ENCODE results near the gene PAK1. TPM values are rescaled to one million over a fixed set of nuclear protein-coding genes. Genes with fewer than 3 reads are reported as not detected.

The PAK1 gene
- total and polyA plus RNA-seq, 10 of the 15 experiments (the other 5 are each of a cell fraction or from before 2014, with no cell fraction given): 43.8 to 321 (median 110) TPM

DNA sequence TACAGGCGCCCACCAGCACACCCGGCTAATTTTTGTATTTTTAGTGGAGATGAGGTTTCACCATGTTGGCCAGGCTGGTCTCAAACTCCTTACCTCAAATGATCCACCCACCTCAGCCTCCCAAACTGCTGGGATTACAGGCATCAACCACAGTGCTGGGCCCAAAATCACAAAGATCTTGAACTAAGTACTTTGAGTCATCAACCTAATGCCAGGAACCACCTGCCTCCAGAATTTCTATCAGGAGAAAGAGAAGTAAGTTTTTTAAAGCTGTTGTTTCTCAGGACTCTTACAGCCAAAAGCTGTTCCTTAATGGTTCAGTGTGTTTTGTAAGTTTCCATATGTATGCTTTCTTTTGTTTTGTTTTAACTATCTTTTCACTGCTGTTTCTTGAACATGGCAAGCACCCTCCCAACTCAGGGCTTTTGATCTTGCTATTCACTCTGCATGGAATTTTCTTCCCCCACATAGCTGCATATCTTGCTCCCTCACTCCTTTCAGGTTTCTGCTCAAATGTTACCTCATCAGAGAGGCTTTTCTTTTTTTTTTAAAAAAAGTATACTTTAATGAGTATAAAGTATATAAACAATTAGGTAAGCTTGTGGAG, 6.0 kb upstream of the PAK1 start (continued):
- TF ChIP-seq, protein P1, sequence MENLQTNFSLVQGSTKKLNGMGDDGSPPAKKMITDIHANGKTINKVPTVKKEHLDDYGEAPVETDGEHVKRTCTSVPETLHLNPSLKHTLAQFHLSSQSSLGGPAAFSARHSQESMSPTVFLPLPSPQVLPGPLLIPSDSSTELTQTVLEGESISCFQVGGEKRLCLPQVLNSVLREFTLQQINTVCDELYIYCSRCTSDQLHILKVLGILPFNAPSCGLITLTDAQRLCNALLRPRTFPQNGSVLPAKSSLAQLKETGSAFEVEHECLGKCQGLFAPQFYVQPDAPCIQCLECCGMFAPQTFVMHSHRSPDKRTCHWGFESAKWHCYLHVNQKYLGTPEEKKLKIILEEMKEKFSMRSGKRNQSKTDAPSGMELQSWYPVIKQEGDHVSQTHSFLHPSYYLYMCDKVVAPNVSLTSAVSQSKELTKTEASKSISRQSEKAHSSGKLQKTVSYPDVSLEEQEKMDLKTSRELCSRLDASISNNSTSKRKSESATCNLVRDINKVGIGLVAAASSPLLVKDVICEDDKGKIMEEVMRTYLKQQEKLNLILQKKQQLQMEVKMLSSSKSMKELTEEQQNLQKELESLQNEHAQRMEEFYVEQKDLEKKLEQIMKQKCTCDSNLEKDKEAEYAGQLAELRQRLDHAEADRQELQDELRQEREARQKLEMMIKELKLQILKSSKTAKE (IDR thresholded peaks at IDR 0.05; ENCODE audit: low read depth, poor library complexity, severe bottlenecking): no peak
- TF ChIP-seq RBBP5 (conservative IDR thresholded peaks at IDR 0.05) (no peak), ATF7 (IDR thresholded peaks at IDR 0.05; ENCODE audit: low read depth) (no peak), CREB1 (IDR thresholded peaks at IDR 0.05; ENCODE audit: low read depth) (no peak), IRF4 (IDR thresholded peaks at IDR 0.05; ENCODE audit: low read depth, low read length) (no peak), ZNF24 (IDR thresholded peaks at IDR 0.05) (no peak), TCF7 (IDR thresholded peaks at IDR 0.05; ENCODE audit: borderline replicate concordance) (no peak), NRF1 (conservative IDR thresholded peaks at IDR 0.05; ENCODE audit: low read depth, low read length) (no peak), NFYA (IDR thresholded peaks at IDR 0.05; ENCODE audit: borderline replicate concordance, low read depth, low read length) (no peak)
- TF ChIP-seq, protein P2, sequence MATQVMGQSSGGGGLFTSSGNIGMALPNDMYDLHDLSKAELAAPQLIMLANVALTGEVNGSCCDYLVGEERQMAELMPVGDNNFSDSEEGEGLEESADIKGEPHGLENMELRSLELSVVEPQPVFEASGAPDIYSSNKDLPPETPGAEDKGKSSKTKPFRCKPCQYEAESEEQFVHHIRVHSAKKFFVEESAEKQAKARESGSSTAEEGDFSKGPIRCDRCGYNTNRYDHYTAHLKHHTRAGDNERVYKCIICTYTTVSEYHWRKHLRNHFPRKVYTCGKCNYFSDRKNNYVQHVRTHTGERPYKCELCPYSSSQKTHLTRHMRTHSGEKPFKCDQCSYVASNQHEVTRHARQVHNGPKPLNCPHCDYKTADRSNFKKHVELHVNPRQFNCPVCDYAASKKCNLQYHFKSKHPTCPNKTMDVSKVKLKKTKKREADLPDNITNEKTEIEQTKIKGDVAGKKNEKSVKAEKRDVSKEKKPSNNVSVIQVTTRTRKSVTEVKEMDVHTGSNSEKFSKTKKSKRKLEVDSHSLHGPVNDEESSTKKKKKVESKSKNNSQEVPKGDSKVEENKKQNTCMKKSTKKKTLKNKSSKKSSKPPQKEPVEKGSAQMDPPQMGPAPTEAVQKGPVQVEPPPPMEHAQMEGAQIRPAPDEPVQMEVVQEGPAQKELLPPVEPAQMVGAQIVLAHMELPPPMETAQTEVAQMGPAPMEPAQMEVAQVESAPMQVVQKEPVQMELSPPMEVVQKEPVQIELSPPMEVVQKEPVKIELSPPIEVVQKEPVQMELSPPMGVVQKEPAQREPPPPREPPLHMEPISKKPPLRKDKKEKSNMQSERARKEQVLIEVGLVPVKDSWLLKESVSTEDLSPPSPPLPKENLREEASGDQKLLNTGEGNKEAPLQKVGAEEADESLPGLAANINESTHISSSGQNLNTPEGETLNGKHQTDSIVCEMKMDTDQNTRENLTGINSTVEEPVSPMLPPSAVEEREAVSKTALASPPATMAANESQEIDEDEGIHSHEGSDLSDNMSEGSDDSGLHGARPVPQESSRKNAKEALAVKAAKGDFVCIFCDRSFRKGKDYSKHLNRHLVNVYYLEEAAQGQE (IDR thresholded peaks at IDR 0.05; ENCODE audit: low read depth, low read length): no peak

Data from GM12878 (cell line).